ENCODE measurements around the gene BSPRY.

The BSPRY gene

GRCh38 chr9:113340011-113340699 lies 9.2 kb upstream of the BSPRY start, which contains the start of gene WDR31 (continued):
- TF ChIP-seq ZNF335 (tag by site-specific recombination; conservative IDR thresholded peaks at IDR 0.05) (peak; percentile 60), ZNF239 (tag by site-specific recombination; IDR thresholded peaks at IDR 0.05) (no peak), WT1 (tag by site-specific recombination; IDR thresholded peaks at IDR 0.05) (0 out of 2 replicates have a peak, but pooled peaks have one; percentile 40), SP2 (tag by site-specific recombination; IDR thresholded peaks at IDR 0.05) (peak; percentile 88), ZNF341 (tag by site-specific recombination; IDR thresholded peaks at IDR 0.05; ENCODE audit: low read depth) (peak; percentile 99), ZBTB7A (tag by site-specific recombination; IDR thresholded peaks at IDR 0.05; ENCODE audit: low read depth) (no peak), KLF9 (tag by site-specific recombination; IDR thresholded peaks at IDR 0.05; ENCODE audit: low read depth) (peak; percentile 67), KLF17 (tag by site-specific recombination; IDR thresholded peaks at IDR 0.05) (peak; percentile 90), PRDM1 (tag by site-specific recombination; IDR thresholded peaks at IDR 0.05) (no peak), ZNF596 (tag by site-specific recombination; IDR thresholded peaks at IDR 0.05) (no peak), ZFHX2 (tag by site-specific recombination; conservative IDR thresholded peaks at IDR 0.05) (peak; percentile 84), ZNF660 (tag by site-specific recombination; IDR thresholded peaks at IDR 0.05) (peak; percentile 97), ZIC2 (tag by site-specific recombination; IDR thresholded peaks at IDR 0.05) (peak; percentile 45), ZNF24 (tag by site-specific recombination; IDR thresholded peaks at IDR 0.05) (peak; percentile 82; the same call in 1 of the 2 replicates), ZNF221 (tag by site-specific recombination; IDR thresholded peaks at IDR 0.05; ENCODE audit: borderline replicate concordance) (no peak), ZXDB (tag by site-specific recombination; IDR thresholded peaks at IDR 0.05) (peak; percentile 88), ZNF2 (tag by site-specific recombination; IDR thresholded peaks at IDR 0.05) (peak; percentile 83; the same call in 1 of the 2 replicates), ZNF747 (tag by site-specific recombination; IDR thresholded peaks at IDR 0.05) (no peak), ZNF561 (tag by site-specific recombination; IDR thresholded peaks at IDR 0.05; ENCODE audit: borderline replicate concordance) (peak; percentile 91; the same call in 1 of the 2 replicates), GFI1B (tag by site-specific recombination; IDR thresholded peaks at IDR 0.05) (no peak), ZBTB26 (tag by site-specific recombination; optimal IDR thresholded peaks at IDR 0.05) (peak; percentile 85), KLF7 (tag by site-specific recombination; IDR thresholded peaks at IDR 0.05; ENCODE audit: borderline replicate concordance) (peak; percentile 96; the same call in 1 of the 2 replicates), ZSCAN4 (tag by site-specific recombination; IDR thresholded peaks at IDR 0.05) (peak; percentile 13; the same call in 1 of the 2 replicates), ZEB2 (tag by site-specific recombination; IDR thresholded peaks at IDR 0.05) (peak; percentile 80), ZNF184 (tag by site-specific recombination; IDR thresholded peaks at IDR 0.05) (peak; percentile 52; the same call in 1 of the 2 replicates), CTCF (tag by site-specific recombination; IDR thresholded peaks at IDR 0.05) (0 out of 2 replicates have a peak, but pooled peaks have one; percentile 18), ZNF394 (tag by site-specific recombination; IDR thresholded peaks at IDR 0.05; ENCODE audit: borderline replicate concordance) (peak; percentile 91), HIC1 (tag by site-specific recombination; IDR thresholded peaks at IDR 0.05) (peak; percentile 90), ZFP69B (tag by site-specific recombination; IDR thresholded peaks at IDR 0.05) (peak; percentile 72; the same call in 1 of the 2 replicates), SP3 (tag by site-specific recombination; IDR thresholded peaks at IDR 0.05) (peak; percentile 92), ZNF514 (tag by site-specific recombination; IDR thresholded peaks at IDR 0.05) (no peak), ZBTB17 (tag by site-specific recombination; IDR thresholded peaks at IDR 0.05) (peak; percentile 78), ZNF10 (tag by site-specific recombination; IDR thresholded peaks at IDR 0.05) (peak; percentile 18; the same call in 1 of the 2 replicates), TRIM28 (IDR thresholded peaks at IDR 0.05; ENCODE audit: borderline replicate concordance, low read length) (peak; percentile 66; the same call in 1 of the 2 replicates), KLF8 (tag by site-specific recombination; IDR thresholded peaks at IDR 0.05) (peak; percentile 96)
